8988T (cell line): ENCODE measurements around the gene MACROD2.
A peak's percentile ranks its signal among the peaks of the same experiment; 100 is the strongest.
"Not testable (repeated sequence)": the region's sequence is repeated elsewhere in the genome, so short reads cannot be mapped to it uniquely, and the experiment has no call there.

Experiments
- DNase-seq: peaks from one replicate; pipeline ENCODE4 v3.0.0; 2011

The MACROD2 gene

DNA sequence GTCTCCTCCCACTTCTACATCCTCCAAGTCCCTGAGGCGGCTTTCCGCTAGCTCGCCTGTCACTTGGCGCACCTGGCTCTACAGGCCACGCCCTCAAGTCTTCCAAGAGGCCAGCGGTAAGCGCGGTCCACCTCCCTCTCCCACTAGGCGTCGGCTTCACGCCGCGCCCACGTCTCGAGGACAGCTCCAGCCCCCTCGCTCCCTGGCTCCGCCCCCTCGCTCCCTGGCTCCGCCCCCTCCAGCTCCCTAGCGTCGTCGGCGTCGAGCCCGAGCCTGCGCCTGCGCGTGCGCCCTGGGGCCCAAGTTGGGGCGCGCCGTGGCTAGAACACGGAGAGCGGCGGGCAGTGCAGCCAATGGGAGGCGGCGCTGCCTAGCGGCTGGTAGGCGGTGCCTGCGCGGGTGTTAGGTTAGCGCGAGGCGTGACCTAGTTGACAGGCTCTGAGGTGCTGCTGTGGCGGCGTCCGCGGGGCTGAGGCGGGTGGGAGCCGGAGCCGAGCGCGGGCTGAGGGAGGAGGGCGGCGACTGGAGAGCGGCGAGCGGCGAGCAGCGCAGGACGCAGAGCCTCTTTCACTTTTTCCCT is at the start of gene MACROD2:
MACROD2 (plus strand) TSS at position 431 of the 580 bp plus-strand sequence.
- peak; percentile 89 for DNase-seq

GRCh38 chr20:13947719-13948118 is 47.6 kb upstream of the MACROD2 start:
- no peak for DNase-seq

- DNase-seq: no peak
These were observed 42.1 kb upstream of the MACROD2 start for GRCh38 chr20:13953227-13953626.

GRCh38 chr20:13960119-13960518 is 35.2 kb upstream of the MACROD2 start:
- no peak for DNase-seq

GRCh38 chr20:13960525-13960924 is 34.8 kb upstream of the MACROD2 start:
- no peak for DNase-seq

GRCh38 chr20:13984211-13984610 is 11.1 kb upstream of the MACROD2 start:
- no peak for DNase-seq

GRCh38 chr20:13990465-13990864 is 4.9 kb upstream of the MACROD2 start, which contains the start of gene SEL1L2:
TSS of gene SEL1L2 (minus strand) at chr20:13990614. CDS start at chr20:13990534, 80 bp downstream.
- DNase-seq: no peak

DNA sequence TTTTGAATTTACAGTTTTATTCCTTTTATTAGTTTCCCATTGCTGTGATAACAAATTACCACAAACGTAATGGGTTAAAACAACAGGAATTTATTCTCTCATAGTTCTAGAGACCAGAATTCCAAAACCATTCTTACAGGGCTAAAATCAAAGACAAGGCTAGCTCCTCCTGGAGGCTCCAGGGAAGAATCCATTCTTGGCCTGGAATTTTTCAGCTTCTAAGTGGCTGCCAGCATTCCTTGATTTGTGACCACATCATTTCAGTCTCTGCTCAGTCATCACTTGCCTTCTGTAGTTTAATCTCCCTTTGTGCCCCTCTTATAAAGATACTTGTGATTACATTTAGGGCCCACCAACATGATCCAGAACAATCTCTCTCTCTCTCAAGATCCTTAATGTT is 4.0 kb upstream of the MACROD2 start:
- DNase-seq: no peak

GRCh38 chr20:13991955-13992354 is 3.4 kb upstream of the MACROD2 start:
- not testable (repeated sequence) for DNase-seq

DNA sequence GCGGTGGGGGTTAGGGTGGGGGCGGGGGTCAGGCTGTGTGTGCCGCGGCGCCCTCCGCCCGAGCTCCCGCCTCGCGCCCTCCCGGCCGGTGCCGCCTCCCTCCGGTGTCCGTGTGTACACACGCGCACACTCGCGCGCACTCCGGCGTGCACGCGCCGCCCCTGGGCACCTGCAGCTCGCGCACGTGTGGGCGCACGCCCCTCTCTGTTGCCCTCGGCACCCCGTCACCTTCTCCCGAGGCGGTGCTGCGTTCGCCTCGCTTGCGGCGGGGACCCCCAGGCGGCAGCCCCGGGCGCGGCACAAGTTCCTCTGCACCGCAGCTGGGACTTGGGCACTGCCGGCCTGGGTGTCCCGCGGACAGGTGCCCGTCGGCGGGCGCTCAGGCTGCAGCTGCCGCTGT is 525 bp downstream of the MACROD2 start:
- peak; percentile 51 for DNase-seq

- DNase-seq: no peak
These were observed 949 bp downstream of the MACROD2 start for GRCh38 chr20:13996265-13996664.

GRCh38 chr20:14000917-14001316 is 5.6 kb downstream of the MACROD2 start:
- DNase-seq: no peak

DNA sequence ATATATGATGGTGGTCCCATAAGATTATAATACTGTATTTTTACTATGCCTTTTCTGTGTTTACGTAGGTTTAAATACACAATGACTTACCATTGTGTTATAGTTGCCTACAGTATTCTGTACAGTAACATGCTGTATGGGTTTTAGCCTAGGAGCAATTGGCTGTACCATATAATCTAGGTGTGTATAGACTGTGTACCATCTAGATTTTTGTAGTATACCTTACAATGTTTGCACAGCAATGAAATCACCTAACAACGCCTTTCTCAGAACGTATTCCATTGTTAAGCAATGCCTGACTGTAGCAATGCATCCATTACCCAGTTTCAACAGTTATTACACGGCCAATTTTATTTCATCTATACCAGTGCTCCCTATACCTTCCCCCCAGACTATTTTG is 10.7 kb downstream of the MACROD2 start:
- no peak for DNase-seq

GRCh38 chr20:14009208-14009607 is 13.9 kb downstream of the MACROD2 start:
- no peak for DNase-seq

- no peak for DNase-seq
These were observed 17.4 kb downstream of the MACROD2 start for GRCh38 chr20:14012671-14013070.

- no peak for DNase-seq
These were observed 35.7 kb downstream of the MACROD2 start for GRCh38 chr20:14030991-14031390.

GRCh38 chr20:14033310-14033709 is 38.0 kb downstream of the MACROD2 start:
- no peak for DNase-seq

DNA sequence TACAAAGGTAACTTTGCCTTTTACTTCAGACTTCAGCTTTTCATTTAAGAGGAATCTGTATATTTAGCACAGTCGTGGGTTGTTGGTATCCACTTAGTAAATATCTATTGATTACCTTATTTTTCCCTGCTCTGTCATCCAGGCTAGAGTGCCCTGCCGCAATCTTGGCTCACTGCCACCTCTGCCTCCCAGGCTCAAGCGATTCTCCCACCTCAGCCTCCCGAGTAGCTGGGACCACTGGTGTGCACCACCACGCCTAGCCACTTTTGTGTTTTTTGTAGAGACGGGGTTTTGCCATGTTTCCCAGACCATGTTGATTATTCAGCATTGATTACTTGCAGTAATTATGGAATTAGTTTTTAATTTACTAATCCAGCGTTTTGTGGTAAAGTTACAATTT is 41.3 kb downstream of the MACROD2 start:
- no peak for DNase-seq

DNA sequence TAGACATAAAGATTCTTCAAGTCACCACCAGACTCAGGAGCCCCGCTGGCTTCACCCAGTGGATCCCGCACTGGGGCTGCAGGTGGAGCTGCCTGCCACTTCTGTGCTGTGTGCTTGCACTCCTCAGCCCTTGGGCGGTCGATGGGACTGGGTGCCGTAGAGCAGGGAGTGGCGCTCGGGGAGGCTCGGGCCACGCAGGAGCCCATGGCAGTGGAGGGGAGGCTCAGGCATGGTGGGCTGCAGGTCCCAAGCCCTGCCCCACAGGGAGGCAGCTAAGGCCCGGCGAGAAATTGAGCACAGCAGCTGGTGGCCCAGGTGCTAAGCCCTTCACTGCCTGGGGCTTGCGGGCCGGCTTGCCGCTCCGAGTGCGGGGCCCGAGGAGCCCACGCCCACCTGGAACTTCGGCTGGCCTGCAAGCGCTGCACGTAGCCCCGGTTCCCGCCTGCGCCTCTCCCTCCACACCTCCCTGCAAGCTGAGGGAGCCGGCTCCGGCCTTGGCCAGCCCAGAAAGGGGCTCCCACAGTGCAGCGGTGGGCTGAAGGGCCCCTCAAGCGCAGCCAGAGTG is 49.5 kb downstream of the MACROD2 start:
- not testable (repeated sequence) for DNase-seq

DNA sequence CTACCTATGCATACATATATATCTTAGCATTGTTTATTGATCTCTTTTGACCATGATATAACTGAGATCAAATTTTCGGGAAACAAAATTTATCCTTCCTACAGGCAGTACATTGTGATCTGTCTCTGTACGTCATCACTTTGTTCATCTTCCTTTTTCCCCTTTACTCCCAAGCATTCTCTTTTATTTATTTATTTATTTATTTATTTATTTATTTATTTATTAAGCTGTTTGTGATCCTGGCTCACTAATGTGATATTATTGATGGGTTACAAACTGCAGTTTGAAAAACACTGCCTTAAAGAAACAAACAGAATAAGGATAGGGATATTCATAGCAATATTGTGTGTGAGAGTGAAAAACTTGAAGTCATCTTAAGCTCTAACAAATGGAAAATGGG is 51.2 kb downstream of the MACROD2 start:
- DNase-seq: no peak

- no peak for DNase-seq
These were observed 53.8 kb downstream of the MACROD2 start for GRCh38 chr20:14049111-14049510.

- DNase-seq: no peak
These were observed 56.1 kb downstream of the MACROD2 start for GRCh38 chr20:14051454-14051853.

DNA sequence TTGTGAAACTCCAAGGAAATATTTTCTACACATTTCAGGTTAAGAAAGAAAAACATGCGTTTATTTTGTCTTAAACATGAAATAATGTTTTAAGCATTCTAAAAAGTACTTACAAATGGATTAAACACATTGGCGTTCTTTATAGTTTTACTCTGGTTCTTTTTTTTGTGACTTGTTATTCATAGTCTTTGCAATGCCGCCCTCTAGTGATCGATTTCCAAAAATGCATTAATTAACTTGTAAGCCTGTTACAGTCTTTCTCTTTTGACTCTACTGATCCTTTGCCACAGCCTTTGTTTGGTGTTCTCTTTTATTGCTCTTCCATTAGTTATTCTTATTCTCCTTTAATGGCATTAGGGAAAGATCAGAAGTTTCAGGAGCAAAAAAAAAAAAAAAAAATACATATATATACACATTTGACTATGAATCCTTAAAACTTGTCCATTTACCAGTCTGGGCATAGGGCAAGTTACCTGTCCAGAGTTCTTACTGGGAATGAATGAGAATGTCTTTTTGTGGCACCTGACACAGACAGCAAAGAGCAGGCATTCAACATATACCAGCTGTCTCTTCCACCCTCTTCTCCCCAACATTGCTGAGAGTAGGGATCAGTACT is 59.9 kb downstream of the MACROD2 start:
- no peak for DNase-seq

- no peak for DNase-seq
These were observed 66.9 kb downstream of the MACROD2 start for GRCh38 chr20:14062171-14062570.

- no peak for DNase-seq
These were observed 67.5 kb downstream of the MACROD2 start for GRCh38 chr20:14062786-14063185.
